Ishikawa (cell line): ENCODE measurements around the gene CMPK1.

Experiments
- CEBPB ChIP-seq: IDR thresholded peaks from 2 replicates; pipeline ENCODE4 v1.6.1; 2012
- CREB1 ChIP-seq: IDR thresholded peaks from 2 replicates; pipeline ENCODE4 v1.6.1; 2012; ENCODE audit warnings: low read depth
- EGR1 ChIP-seq: IDR thresholded peaks from 2 replicates; pipeline ENCODE4 v1.6.1; 2012
- EP300 ChIP-seq: IDR thresholded peaks from 2 replicates; pipeline ENCODE4 v1.6.1; 2012; ENCODE audit warnings: borderline replicate concordance
- FOXM1 ChIP-seq: IDR thresholded peaks from 2 replicates; pipeline ENCODE4 v1.6.1; 2012; ENCODE audit warnings: low read depth, borderline replicate concordance
- MAX ChIP-seq: IDR thresholded peaks from 2 replicates; pipeline ENCODE4 v1.6.1; 2012
- NFIC ChIP-seq: IDR thresholded peaks from 2 replicates; pipeline ENCODE4 v1.6.1; 2012
- RAD21 ChIP-seq: IDR thresholded peaks from 2 replicates; pipeline ENCODE4 v1.6.1; 2012; ENCODE audit warnings: low read depth
- REST ChIP-seq: IDR thresholded peaks from 2 replicates; pipeline ENCODE4 v1.6.1; 2012; ENCODE audit warnings: low read depth, mild to moderate bottlenecking
- TAF1 ChIP-seq: IDR thresholded peaks from 2 replicates; pipeline ENCODE4 v1.6.1; 2012; ENCODE audit warnings: low read depth, mild to moderate bottlenecking
- TCF12 ChIP-seq: IDR thresholded peaks from 2 replicates; pipeline ENCODE4 v1.6.1; 2012; ENCODE audit warnings: low read depth
- TEAD4 ChIP-seq: IDR thresholded peaks from 2 replicates; pipeline ENCODE4 v1.6.1; 2012
- YY1 ChIP-seq: IDR thresholded peaks from 2 replicates; pipeline ENCODE4 v1.6.1; 2012; ENCODE audit warnings: low read depth
- ZBTB7A ChIP-seq: IDR thresholded peaks from 2 replicates; pipeline ENCODE4 v1.6.1; 2012; ENCODE audit warnings: low read depth
- TF ChIP-seq, protein P1 (sequence below): IDR thresholded peaks from 2 replicates; pipeline ENCODE4 v1.6.1; 2012

CMPK1 gene

GRCh38 chr1:47406966-47407365 is 73.4 kb downstream of the CMPK1 start:
- TF ChIP-seq TCF12 (no peak), RAD21 (no peak), ZBTB7A (no peak), TEAD4 (no peak), FOXM1 (no peak), CREB1 (no peak), EP300 (no peak), YY1 (no peak), TAF1 (no peak), REST (no peak), EGR1 (no peak), CEBPB (no peak), MAX (no peak)
- TF ChIP-seq, protein P1, sequence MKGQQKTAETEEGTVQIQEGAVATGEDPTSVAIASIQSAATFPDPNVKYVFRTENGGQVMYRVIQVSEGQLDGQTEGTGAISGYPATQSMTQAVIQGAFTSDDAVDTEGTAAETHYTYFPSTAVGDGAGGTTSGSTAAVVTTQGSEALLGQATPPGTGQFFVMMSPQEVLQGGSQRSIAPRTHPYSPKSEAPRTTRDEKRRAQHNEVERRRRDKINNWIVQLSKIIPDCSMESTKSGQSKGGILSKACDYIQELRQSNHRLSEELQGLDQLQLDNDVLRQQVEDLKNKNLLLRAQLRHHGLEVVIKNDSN, result no peak

- TF ChIP-seq EGR1 (no peak), CEBPB (no peak), FOXM1 (no peak), TCF12 (no peak), ZBTB7A (no peak), REST (no peak), YY1 (no peak), TEAD4 (no peak), TAF1 (no peak), CREB1 (no peak), RAD21 (no peak), MAX (no peak), NFIC (no peak), EP300 (no peak)
- TF ChIP-seq, protein P1, result no peak
These were observed 73.9 kb downstream of the CMPK1 start for GRCh38 chr1:47407481-47407880.

DNA sequence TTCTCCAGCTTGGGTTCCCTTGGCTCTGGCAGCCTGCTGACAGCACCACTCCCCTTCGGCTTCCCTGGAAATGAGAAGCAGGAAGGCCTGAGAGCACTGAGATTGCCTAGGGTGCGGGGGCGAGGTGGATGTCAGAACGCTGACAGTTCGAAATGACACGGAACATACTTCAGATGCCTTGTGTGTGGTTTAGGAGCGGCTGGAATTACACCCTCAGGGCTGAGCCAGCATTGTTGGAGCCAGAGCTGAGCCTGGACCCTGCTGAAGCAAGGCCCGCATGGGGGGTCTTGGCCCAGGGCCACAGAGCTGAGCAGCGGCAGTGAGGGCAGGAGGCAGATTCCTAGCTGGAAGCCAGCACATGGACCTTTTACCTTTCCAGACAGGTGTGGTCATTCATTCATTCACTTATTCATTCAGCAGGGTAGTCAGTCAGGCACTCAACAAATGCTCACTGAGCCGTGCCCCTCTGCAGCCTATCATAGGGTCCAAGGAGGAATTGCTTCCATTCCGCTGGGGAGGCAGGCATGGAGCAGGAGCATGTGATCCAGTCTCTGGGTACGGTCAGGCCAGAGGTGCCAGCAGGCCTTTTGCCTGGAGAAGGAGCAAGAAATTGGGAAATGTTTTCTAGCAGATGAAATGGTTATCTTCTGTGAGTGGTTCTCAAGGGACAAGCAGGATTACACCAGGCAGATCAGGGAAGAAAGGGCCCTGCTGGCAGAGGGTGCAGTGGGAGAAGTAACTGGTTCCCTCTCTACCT is 75.9 kb downstream of the CMPK1 start:
- TF ChIP-seq NFIC, result 0 out of 2 replicates have a peak, but pooled peaks have one; percentile 14
- no peak for TF ChIP-seq CREB1
- TF ChIP-seq TCF12, result no peak
- no peak for TF ChIP-seq MAX

GRCh38 chr1:47410068-47410455 is 76.5 kb downstream of the CMPK1 start:
- TF ChIP-seq YY1 (no peak), ZBTB7A (no peak), MAX (no peak), TEAD4 (no peak), EGR1 (no peak)

DNA sequence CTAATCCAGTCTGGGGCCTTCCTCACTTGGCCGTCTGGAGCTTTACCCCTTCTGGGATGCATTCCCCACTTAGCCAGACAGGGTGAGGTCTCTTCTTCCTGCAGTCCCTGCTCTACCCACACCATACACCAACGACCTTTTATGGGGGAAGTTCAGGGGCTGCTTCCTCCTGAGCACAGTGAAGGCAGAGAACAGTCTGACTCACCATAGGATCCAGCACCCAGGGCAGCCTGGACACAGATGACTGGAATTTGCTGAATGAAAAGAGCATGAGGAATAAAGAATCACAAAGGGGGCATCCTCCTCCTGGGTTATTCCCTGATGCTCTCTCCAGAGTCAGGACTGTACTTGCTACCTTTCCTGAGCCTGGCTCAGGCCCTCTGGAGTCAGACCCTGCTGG is 77.8 kb downstream of the CMPK1 start:
- TF ChIP-seq NFIC (no peak), REST (no peak), EGR1 (no peak), YY1 (no peak), TAF1 (no peak), TCF12 (no peak), RAD21 (no peak), ZBTB7A (no peak), FOXM1 (no peak), CEBPB (no peak), CREB1 (no peak)
- TF ChIP-seq, protein P1, result no peak
